Activated naive CD8-positive, alpha-beta T cell treated with anti-CD3 and anti-CD28 coated beads for 36 hours (primary cell): ENCODE measurements around the gene IL9R. TPM values are rescaled to one million over a fixed set of nuclear protein-coding genes. Genes with fewer than 3 reads are reported as not detected.
"Not testable (repeated sequence)": the region's sequence is repeated elsewhere in the genome, so short reads cannot be mapped to it uniquely, and the experiment has no call there.

ENCODE experiments used
- DNase-seq: peaks from one replicate; pipeline ENCODE4 v3.0.0; 2021
- H3K27ac Mint-ChIP-seq: one replicate; pipeline ENCODE4 v1.8.0; 2022; ENCODE audit warnings: mild to moderate bottlenecking, moderate library complexity, mixed read lengths
- H3K27me3 Mint-ChIP-seq: one replicate; pipeline ENCODE4 v1.8.0; 2022; ENCODE audit warnings: mild to moderate bottlenecking, mixed read lengths
- H3K36me3 Mint-ChIP-seq: one replicate; pipeline ENCODE4 v1.8.0; 2021; ENCODE audit warnings: mild to moderate bottlenecking, mixed read lengths
- H3K4me1 Mint-ChIP-seq: one replicate; pipeline ENCODE4 v1.8.0; 2021; ENCODE audit warnings: mixed read lengths
- H3K4me3 Mint-ChIP-seq: one replicate; pipeline ENCODE4 v1.8.0; 2022; ENCODE audit warnings: mild to moderate bottlenecking, moderate library complexity, mixed read lengths
- H3K9me3 Mint-ChIP-seq: one replicate; pipeline ENCODE4 v1.8.0; 2022; ENCODE audit warnings: mixed read lengths
- total RNA-seq, 2 experiments: library from RNA; stranded (reverse); gene quantifications; one replicate each; pipeline ENCODE4 v1.2.3, GENCODE V29; 2021

IL9R gene
- total RNA-seq, 2 experiments from 2014 or later: 1.4 to 1.5 TPM

GRCh38 chrX:155983326-155983725 is 14.2 kb upstream of the IL9R start:
- Mint-ChIP-seq H3K27ac (no peak overlapping the region), H3K27me3 (no peaks in the 10 kb centered on the region), H3K4me3 (no peak overlapping the region), H3K9me3 (peaks cover 4% of the 10 kb centered on the region), H3K36me3 (no peaks in the 10 kb centered on the region), H3K4me1 (no peaks in the 10 kb centered on the region)
- DNase-seq: no peak

GRCh38 chrX:155985208-155985607 is 12.3 kb upstream of the IL9R start:
- Mint-ChIP-seq H3K4me3 (no peak overlapping the region), H3K27ac (no peak overlapping the region), H3K9me3 (peaks cover 4% of the 10 kb centered on the region), H3K36me3 (no peaks in the 10 kb centered on the region), H3K4me1 (no peaks in the 10 kb centered on the region), H3K27me3 (peaks cover 4% of the 10 kb centered on the region)
- DNase-seq: no peak

DNA sequence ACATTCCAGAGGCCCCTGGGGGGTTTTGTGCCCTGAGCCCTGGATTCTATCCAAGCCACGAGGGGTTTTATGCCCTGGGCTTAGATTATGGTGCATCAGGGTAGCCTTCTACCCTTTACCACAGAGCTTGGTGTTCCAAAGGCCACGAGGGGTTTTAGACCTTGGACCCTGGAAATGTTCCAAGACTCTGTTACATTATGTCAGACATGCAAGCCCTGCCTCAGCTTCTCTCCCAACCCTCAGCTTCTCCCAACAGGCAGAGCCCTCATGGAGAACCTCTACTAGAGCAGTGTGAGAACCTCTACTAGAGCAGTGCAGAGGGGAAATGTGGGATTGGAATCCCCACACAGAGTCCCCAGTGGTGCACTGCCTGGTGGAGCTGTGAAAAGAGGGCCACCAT is 10.5 kb upstream of the IL9R start:
- H3K4me3 Mint-ChIP-seq, H3K27ac Mint-ChIP-seq, DNase-seq, H3K36me3 Mint-ChIP-seq, H3K9me3 Mint-ChIP-seq, H3K27me3 Mint-ChIP-seq, H3K4me1 Mint-ChIP-seq: not testable (repeated sequence)

DNA sequence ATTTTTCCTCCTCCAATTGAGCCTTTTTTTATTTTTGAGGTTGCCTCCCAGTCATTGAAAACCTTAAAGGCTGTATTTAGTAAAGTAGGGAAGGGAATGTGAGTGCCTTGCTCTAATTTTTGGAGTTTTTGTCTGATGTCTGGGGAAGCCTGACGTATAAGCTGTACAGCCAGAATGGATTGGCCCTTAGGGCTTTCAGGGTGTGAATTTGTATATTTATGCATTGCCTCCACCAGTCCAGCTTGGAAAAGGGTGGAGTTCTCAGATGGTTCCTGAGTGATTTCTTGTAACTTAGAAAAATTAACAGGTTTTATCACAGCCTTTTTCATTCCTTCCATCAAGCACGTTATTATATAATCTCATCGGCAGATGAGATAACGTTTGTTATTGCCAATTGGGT is 8.6 kb upstream of the IL9R start:
- H3K36me3 Mint-ChIP-seq: no peaks in the 10 kb centered on the region
- no peak for DNase-seq
- H3K9me3 Mint-ChIP-seq: no peaks in the 10 kb centered on the region
- no peaks in the 10 kb centered on the region for H3K4me1 Mint-ChIP-seq
- H3K27ac Mint-ChIP-seq: no peak overlapping the region
- no peak overlapping the region for H3K4me3 Mint-ChIP-seq
- H3K27me3 Mint-ChIP-seq: peaks cover 4% of the 10 kb centered on the region

- H3K9me3 Mint-ChIP-seq: no peaks in the 10 kb centered on the region
- DNase-seq: no peak
- no peaks in the 10 kb centered on the region for H3K36me3 Mint-ChIP-seq
- H3K27me3 Mint-ChIP-seq: peaks cover 4% of the 10 kb centered on the region
- peaks cover 12% of the 10 kb centered on the region for H3K4me1 Mint-ChIP-seq
- no peak overlapping the region for H3K27ac Mint-ChIP-seq
- no peak overlapping the region for H3K4me3 Mint-ChIP-seq
These were observed 4.1 kb upstream of the IL9R start for GRCh38 chrX:155993421-155993820.

GRCh38 chrX:155995321-155995875 is 2.1 kb upstream of the IL9R start:
- Mint-ChIP-seq H3K27me3 (no peaks in the 10 kb centered on the region), H3K9me3 (no peaks in the 10 kb centered on the region), H3K27ac (no peak overlapping the region), H3K4me3 (no peak overlapping the region), H3K4me1 (peaks cover 12% of the 10 kb centered on the region), H3K36me3 (no peaks in the 10 kb centered on the region)
- DNase-seq: no peak

GRCh38 chrX:155998116-155998515 is 620 bp downstream of the IL9R start:
- Mint-ChIP-seq H3K27ac (peak overlapping the region; percentile 54), H3K9me3 (no peaks in the 10 kb centered on the region), H3K36me3 (no peaks in the 10 kb centered on the region), H3K4me1 (peaks cover 12% of the 10 kb centered on the region), H3K27me3 (no peaks in the 10 kb centered on the region), H3K4me3 (peak overlapping the region; percentile 32)
- no peak for DNase-seq

GRCh38 chrX:155998761-155999510 is 1.4 kb downstream of the IL9R start:
- no peak overlapping the region for H3K4me3 Mint-ChIP-seq
- no peaks in the 10 kb centered on the region for H3K9me3 Mint-ChIP-seq
- DNase-seq: no peak
- H3K4me1 Mint-ChIP-seq: peaks cover 12% of the 10 kb centered on the region
- no peaks in the 10 kb centered on the region for H3K27me3 Mint-ChIP-seq
- no peaks in the 10 kb centered on the region for H3K36me3 Mint-ChIP-seq
- H3K27ac Mint-ChIP-seq: no peak overlapping the region

GRCh38 chrX:155999751-156000150 is 2.3 kb downstream of the IL9R start:
- not testable (repeated sequence) for H3K36me3 Mint-ChIP-seq, H3K27me3 Mint-ChIP-seq, H3K9me3 Mint-ChIP-seq, DNase-seq, H3K27ac Mint-ChIP-seq, H3K4me3 Mint-ChIP-seq
- peaks cover 12% of the 10 kb centered on the region for H3K4me1 Mint-ChIP-seq

GRCh38 chrX:156000361-156000926 is 2.9 kb downstream of the IL9R start:
- Mint-ChIP-seq H3K27ac (no peak overlapping the region), H3K36me3 (no peaks in the 10 kb centered on the region), H3K27me3 (no peaks in the 10 kb centered on the region), H3K4me3 (no peak overlapping the region), H3K9me3 (no peaks in the 10 kb centered on the region), H3K4me1 (peaks cover 12% of the 10 kb centered on the region)
- DNase-seq: no peak

GRCh38 chrX:156001001-156001666 is 3.6 kb downstream of the IL9R start:
- H3K36me3 Mint-ChIP-seq: no peaks in the 10 kb centered on the region
- no peaks in the 10 kb centered on the region for H3K27me3 Mint-ChIP-seq
- no peak overlapping the region for H3K4me3 Mint-ChIP-seq
- no peaks in the 10 kb centered on the region for H3K9me3 Mint-ChIP-seq
- H3K4me1 Mint-ChIP-seq: peaks cover 11% of the 10 kb centered on the region
- no peak for DNase-seq
- no peak overlapping the region for H3K27ac Mint-ChIP-seq

- Mint-ChIP-seq H3K4me3 (no peak overlapping the region), H3K27me3 (no peaks in the 10 kb centered on the region), H3K4me1 (peaks cover 10% of the 10 kb centered on the region), H3K27ac (no peak overlapping the region), H3K36me3 (no peaks in the 10 kb centered on the region), H3K9me3 (no peaks in the 10 kb centered on the region)
- no peak for DNase-seq
These were observed 4.1 kb downstream of the IL9R start for GRCh38 chrX:156001667-156002021.

DNA sequence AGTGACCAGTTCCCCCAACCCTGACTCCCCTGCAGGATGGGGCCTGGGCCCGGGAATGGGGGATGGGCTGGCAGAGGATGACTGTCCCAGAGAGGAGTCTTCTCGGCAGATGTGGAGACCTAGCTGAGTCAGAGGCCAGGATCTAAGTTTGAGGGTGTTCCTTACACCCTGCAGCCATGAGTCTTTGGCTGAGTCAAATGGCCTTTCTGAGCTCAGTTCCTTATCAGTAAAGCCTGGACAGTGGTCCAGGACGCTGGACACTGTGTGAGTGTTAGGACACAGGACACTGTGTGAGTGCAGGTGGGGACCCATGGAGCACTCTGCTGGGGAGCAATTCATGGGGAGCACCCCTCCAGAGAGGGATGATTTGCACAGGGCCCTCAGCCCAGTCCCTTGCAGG is 5.0 kb downstream of the IL9R start:
- Mint-ChIP-seq H3K9me3 (no peaks in the 10 kb centered on the region), H3K4me1 (peaks cover 6% of the 10 kb centered on the region), H3K4me3 (no peak overlapping the region), H3K36me3 (no peaks in the 10 kb centered on the region), H3K27me3 (no peaks in the 10 kb centered on the region), H3K27ac (no peak overlapping the region)
- no peak for DNase-seq

- Mint-ChIP-seq H3K36me3 (no peaks in the 10 kb centered on the region), H3K27me3 (no peaks in the 10 kb centered on the region), H3K27ac (no peak overlapping the region), H3K4me3 (no peak overlapping the region), H3K4me1 (no peaks in the 10 kb centered on the region), H3K9me3 (no peaks in the 10 kb centered on the region)
- no peak for DNase-seq
These were observed 6.1 kb downstream of the IL9R start for GRCh38 chrX:156003486-156004185.

DNA sequence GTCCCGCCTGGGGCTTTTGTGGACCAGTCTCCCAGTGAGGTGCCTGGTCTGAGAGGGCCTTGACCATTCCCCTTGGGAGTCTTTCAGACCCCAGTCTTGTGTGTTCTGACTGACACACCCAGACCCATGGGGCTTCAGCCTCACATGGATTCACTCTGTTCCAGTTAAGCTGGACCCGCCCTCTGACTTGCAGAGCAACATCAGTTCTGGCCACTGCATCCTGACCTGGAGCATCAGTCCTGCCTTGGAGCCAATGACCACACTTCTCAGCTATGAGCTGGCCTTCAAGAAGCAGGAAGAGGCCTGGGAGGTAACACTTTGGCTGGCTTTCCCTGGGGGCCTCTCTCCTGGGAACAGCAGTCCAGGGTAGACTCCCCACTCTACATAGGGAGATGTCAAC is 6.8 kb downstream of the IL9R start:
- Mint-ChIP-seq H3K36me3 (no peaks in the 10 kb centered on the region), H3K4me3 (no peak overlapping the region), H3K27ac (no peak overlapping the region), H3K9me3 (no peaks in the 10 kb centered on the region), H3K4me1 (no peaks in the 10 kb centered on the region), H3K27me3 (no peaks in the 10 kb centered on the region)
- no peak for DNase-seq
